H1 (cell line): ENCODE data around the gene LYPD4.
A peak's percentile ranks its signal among the peaks of the same experiment; 100 is the strongest.

Experiments used
- EZH2 ChIP-seq: fragments of 200-600 bp; sonication (generic); IDR thresholded peaks from 2 replicates; pipeline ENCODE4 v1.7.1; 2012; ENCODE audit warnings: low read depth, mild to moderate bottlenecking, moderate library complexity, low read length, inconsistent platforms; ENCODE audit not compliant: severe bottlenecking
- POLR2A ChIP-seq, 2 experiments: IDR thresholded peaks; 1 replicate in 1 of 2; 2 replicates in 1 of 2; pipeline ENCODE4 v1.6.1; 2011; ENCODE audit warnings: low read depth in 2 of 2, low read length in 2 of 2, mild to moderate bottlenecking in 2 of 2; ENCODE audit errors: control extremely low read depth in 1 of 2
- POU5F1 ChIP-seq: IDR thresholded peaks from 2 replicates; pipeline ENCODE4 v1.6.1; 2011; ENCODE audit warnings: low read depth, mild to moderate bottlenecking, low read length, moderate library complexity
- SP1 ChIP-seq: IDR thresholded peaks from 2 replicates; pipeline ENCODE4 v1.6.1; 2011; ENCODE audit warnings: low read depth, low read length
- TAF1 ChIP-seq: IDR thresholded peaks from 2 replicates; pipeline ENCODE4 v1.6.1; 2011; ENCODE audit warnings: mild to moderate bottlenecking, low read depth, low read length
- TF ChIP-seq, protein P1 (sequence below), 3 experiments: IDR thresholded peaks; 1 replicate in 2 of 3; 2 replicates in 1 of 3; pipeline versions ENCODE4 v1.5.1 to v1.6.1; 2011; ENCODE audit warnings: low read length in 3 of 3, mild to moderate bottlenecking in 3 of 3, inconsistent platforms in 2 of 3, low read depth in 1 of 3, moderate library complexity in 1 of 3; ENCODE audit not compliant: insufficient read depth in 1 of 3; ENCODE audit errors: control extremely low read depth in 1 of 3

DNA sequence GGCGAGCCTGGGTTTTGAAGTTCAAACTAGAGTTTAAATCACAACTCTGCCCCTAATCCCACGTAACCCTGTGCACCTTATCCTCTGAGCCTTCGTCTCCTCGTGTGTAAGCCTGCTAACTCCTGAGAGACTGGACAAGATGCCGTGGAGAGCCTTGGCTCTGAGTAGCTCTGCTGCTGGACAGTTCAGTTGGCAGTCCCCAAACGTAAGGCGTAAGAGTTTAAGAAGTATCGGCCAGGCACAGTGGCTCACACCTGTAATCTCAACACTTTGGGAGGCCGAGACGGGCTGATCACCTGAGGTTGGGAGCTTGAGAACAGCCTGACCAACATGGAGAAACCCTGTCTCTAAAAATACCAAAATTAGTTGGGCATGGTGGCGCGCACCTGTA is 27.9 kb upstream of the LYPD4 start:
- TF ChIP-seq EZH2 (no peak), POLR2A (IDR thresholded peaks at IDR 0.05; ENCODE audit: control extremely low read depth in 1 of 2, low read depth in 2 of 2, low read length in 2 of 2) (peak in 1 of 2 experiments; percentile 31; a peak in 2 of 3 replicates), POU5F1 (no peak), SP1 (no peak), TAF1 (no peak)
- TF ChIP-seq, protein P1, sequence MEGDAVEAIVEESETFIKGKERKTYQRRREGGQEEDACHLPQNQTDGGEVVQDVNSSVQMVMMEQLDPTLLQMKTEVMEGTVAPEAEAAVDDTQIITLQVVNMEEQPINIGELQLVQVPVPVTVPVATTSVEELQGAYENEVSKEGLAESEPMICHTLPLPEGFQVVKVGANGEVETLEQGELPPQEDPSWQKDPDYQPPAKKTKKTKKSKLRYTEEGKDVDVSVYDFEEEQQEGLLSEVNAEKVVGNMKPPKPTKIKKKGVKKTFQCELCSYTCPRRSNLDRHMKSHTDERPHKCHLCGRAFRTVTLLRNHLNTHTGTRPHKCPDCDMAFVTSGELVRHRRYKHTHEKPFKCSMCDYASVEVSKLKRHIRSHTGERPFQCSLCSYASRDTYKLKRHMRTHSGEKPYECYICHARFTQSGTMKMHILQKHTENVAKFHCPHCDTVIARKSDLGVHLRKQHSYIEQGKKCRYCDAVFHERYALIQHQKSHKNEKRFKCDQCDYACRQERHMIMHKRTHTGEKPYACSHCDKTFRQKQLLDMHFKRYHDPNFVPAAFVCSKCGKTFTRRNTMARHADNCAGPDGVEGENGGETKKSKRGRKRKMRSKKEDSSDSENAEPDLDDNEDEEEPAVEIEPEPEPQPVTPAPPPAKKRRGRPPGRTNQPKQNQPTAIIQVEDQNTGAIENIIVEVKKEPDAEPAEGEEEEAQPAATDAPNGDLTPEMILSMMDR (IDR thresholded peaks at IDR 0.05; ENCODE audit: control extremely low read depth in 1 of 3, insufficient read depth in 1 of 3, low read depth in 1 of 3, low read length in 3 of 3) = no peak
